ENCODE measurements around the gene MYH15. TPM values are rescaled to one million over a fixed set of nuclear protein-coding genes. Genes with fewer than 3 reads are reported as not detected.
A peak's percentile ranks its signal among the peaks of the same experiment; 100 is the strongest.

MYH15 gene
- under 1 TPM in 2 of 4 donors, not detected in 2; 0.18 to 0.38 TPM for total RNA-seq

DNA sequence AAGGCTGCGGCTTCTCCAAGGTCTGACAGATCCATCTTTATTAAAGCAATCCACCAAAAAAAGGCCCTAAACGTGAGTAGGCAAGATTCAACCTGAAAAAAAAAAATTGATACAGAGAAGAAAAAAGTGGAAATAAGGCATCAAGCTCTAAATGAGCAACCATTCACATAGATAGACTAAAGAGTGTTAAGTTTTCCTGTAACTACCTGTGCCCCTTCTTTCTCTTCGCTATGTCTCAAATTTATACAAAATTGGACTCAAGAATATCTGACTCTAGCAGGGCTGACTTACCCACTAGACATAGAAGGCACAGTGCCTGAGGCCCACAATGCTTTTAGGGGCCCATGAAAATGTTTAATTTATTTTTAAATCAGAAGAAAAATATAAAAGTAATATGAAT lies at the start of gene MYH15:
MYH15 (minus strand) TSS at position 101 of the 400 bp plus-strand sequence; CDS start at position 35, 66 bp downstream.
- no peak for DNase-seq
- TF ChIP-seq POLR2A (IDR thresholded peaks at IDR 0.05): no peak
- TF ChIP-seq CTCF (IDR thresholded peaks at IDR 0.05): no peak
- H3K36me3 ChIP-seq: no peaks in the 10 kb centered on the region
- H3K9me3 ChIP-seq: no peaks in the 10 kb centered on the region
- no peaks in the 10 kb centered on the region for H3K4me1 ChIP-seq
- no peak within 1 kb of the TSS for H3K27ac ChIP-seq
- no peak within 1 kb of the TSS for H3K4me3 ChIP-seq
- no peaks in the 10 kb centered on the region for H3K27me3 ChIP-seq

DNA sequence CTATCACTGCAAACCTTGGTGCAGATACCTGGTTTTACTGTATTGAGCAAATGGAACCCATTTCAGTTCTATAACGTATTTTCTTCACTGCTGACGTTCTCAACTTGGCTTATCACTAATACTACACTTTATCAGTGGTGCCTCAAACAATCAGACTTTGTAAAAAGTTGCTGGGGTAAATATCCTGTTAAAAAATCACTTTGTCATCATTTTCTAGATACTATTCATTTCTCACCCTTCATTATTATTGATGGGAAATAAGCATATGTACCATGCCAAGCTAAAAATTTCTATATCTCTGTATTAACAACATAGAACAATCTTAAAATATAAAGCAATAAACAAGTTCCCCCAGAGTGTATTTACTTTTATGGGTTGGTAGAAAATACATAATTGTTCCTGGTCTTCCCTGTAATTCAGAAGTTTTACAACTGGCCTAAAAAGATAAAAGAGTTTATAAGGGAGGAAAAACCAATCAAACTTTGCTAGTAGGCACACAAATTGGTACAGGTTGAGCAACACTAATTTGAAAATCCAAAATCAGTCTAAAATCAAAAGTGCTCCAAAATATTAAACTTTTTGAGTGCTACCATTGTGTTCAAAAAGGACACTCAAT lies 45.7 kb upstream of the MYH15 start:
- Histone ChIP-seq H3K9me3 (no peaks in the 10 kb centered on the region), H3K27ac (no peak overlapping the region), H3K4me3 (no peak overlapping the region), H3K36me3 (no peaks in the 10 kb centered on the region), H3K27me3 (no peaks in the 10 kb centered on the region), H3K4me1 (peaks cover 0 to 10% (median 0%) of the 10 kb centered on the region in 4 donors)
- TF ChIP-seq CTCF (IDR thresholded peaks at IDR 0.05): no peak
- no peak for TF ChIP-seq POLR2A (IDR thresholded peaks at IDR 0.05)
- DNase-seq: no peak

DNA sequence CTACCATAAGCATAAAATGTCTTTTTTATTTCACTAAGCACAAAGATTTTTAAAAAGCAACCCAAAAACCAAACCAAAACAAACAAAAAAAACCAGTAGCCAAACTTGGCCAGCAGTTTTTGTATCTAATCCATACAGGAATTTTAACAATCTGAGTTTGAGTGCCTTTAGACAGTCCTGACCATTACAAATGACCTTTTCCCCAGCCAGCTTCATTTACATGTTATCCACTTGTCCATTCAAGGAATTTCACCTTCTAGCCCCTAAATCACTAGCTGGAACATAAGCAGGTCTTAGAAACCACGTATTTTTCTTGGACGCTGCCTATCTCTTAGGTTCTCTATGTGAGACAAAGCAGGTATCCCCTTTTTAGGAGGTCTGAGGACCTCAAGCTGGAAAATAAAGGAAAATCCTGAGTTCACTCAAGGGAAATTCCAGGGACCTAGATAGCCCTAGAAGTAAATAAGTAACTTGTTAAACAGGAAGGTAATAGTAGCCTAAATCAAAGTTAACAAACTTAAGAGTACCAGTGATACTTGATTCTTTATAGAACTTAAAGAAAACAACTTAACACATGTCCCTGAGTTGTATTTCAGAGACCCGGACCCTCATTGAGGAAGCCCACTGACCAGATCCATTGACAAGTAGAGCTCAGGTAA lies 44.6 kb upstream of the MYH15 start:
- H3K4me1 ChIP-seq: peaks cover 0 to 10% (median 0%) of the 10 kb centered on the region in 4 donors
- H3K9me3 ChIP-seq: no peaks in the 10 kb centered on the region
- TF ChIP-seq POLR2A (IDR thresholded peaks at IDR 0.05): no peak
- no peak for TF ChIP-seq CTCF (IDR thresholded peaks at IDR 0.05)
- H3K36me3 ChIP-seq: no peaks in the 10 kb centered on the region
- DNase-seq: no peak
- H3K27me3 ChIP-seq: no peaks in the 10 kb centered on the region
- no peak overlapping the region for H3K27ac ChIP-seq
- no peak overlapping the region for H3K4me3 ChIP-seq

GRCh38 chr3:108554229-108554628 lies 43.8 kb upstream of the MYH15 start:
- peaks cover 0 to 10% (median 0%) of the 10 kb centered on the region in 4 donors for H3K4me1 ChIP-seq
- H3K27ac ChIP-seq: no peak overlapping the region
- TF ChIP-seq POLR2A (IDR thresholded peaks at IDR 0.05): no peak
- TF ChIP-seq CTCF (IDR thresholded peaks at IDR 0.05): no peak
- no peaks in the 10 kb centered on the region for H3K36me3 ChIP-seq
- H3K9me3 ChIP-seq: no peaks in the 10 kb centered on the region
- no peak for DNase-seq
- no peaks in the 10 kb centered on the region for H3K27me3 ChIP-seq
- H3K4me3 ChIP-seq: no peak overlapping the region

- no peak for DNase-seq
These were observed 42.1 kb upstream of the MYH15 start for GRCh38 chr3:108552267-108553159.

More at GRCh38 chr3:108552267-108553159, 42.1 kb upstream of the MYH15 start:
- peaks cover 0 to 10% (median 0%) of the 10 kb centered on the region in 4 donors for H3K4me1 ChIP-seq
- no peak overlapping the region for H3K27ac ChIP-seq
- no peak overlapping the region for H3K4me3 ChIP-seq
- H3K36me3 ChIP-seq: no peaks in the 10 kb centered on the region
- TF ChIP-seq POLR2A (IDR thresholded peaks at IDR 0.05) (no peak), CTCF (IDR thresholded peaks at IDR 0.05) (peak in 5 of 6 experiments; percentile 47 to 59 (median 56))
- no peaks in the 10 kb centered on the region for H3K27me3 ChIP-seq
- H3K9me3 ChIP-seq: no peaks in the 10 kb centered on the region

Measured in Peyer's patch (tissue), 4 donors.